ENCODE data around the gene KRTAP5-10.
"Not testable (repeated sequence)": the region's sequence is repeated elsewhere in the genome, so short reads cannot be mapped to it uniquely, and the experiment has no call there.

GRCh38 chr11:71540521-71541304 is 24.6 kb upstream of the KRTAP5-10 start:
- TF ChIP-seq ZNF404 (tag by site-specific recombination; IDR thresholded peaks at IDR 0.05); ZNF664 (tag by site-specific recombination; IDR thresholded peaks at IDR 0.05); GLIS1 (tag by site-specific recombination; IDR thresholded peaks at IDR 0.05); ZNF138 (tag by site-specific recombination; IDR thresholded peaks at IDR 0.05; ENCODE audit: borderline replicate concordance); ZBTB21 (tag by site-specific recombination; IDR thresholded peaks at IDR 0.05); ZNF626 (tag by site-specific recombination; IDR thresholded peaks at IDR 0.05): not testable (repeated sequence)
